Brain pericyte (primary cell): ENCODE results near the gene GBA3.

ENCODE experiments used
- DNase-seq: peaks from one replicate; pipeline ENCODE4 v3.0.0-alpha.2; 2012; ENCODE audit warnings: low read depth, low spot score

The GBA3 gene

DNA sequence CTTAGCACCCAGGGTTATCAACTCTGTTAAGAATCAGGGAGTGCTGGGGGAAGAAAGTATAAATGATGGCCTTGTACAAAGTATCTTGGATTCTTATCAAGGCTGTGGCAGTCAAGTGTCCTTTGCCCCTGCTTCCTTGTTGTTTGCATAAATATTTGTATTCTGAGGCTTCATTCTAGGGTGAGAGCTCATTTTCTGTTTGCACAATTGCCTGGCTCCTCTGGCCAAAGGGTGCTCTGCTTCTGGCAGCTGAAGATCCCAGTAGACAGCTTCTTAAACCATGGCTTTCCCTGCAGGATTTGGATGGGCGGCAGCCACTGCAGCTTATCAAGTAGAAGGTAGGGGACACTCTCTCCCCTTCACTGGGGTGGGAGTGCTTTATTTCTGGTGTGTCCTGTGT lies at the start of gene GBA3:
Gene GBA3 (plus strand): TSS at position 202 of the 400 bp plus-strand sequence.
- DNase-seq = no peak

DNA sequence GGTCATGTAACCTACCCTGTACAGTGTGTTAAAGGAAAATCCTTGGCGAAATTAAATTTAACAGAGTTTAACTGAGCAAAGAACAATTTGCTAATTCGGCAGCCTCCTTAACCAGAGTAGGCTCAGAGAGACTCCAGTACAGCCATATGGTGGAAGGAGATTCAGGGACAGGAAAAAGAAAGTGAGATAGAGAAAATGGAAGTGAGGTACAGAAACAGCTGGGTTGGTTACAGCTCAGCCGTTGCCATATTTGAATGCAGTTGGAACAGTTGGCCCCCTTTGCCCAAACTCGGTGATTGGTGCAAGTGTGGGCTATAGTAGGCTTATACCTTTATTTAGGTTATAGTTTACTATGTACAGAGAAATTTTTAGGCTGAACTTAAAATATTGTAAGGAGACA lies 48.8 kb upstream of the GBA3 start:
- DNase-seq = no peak

DNA sequence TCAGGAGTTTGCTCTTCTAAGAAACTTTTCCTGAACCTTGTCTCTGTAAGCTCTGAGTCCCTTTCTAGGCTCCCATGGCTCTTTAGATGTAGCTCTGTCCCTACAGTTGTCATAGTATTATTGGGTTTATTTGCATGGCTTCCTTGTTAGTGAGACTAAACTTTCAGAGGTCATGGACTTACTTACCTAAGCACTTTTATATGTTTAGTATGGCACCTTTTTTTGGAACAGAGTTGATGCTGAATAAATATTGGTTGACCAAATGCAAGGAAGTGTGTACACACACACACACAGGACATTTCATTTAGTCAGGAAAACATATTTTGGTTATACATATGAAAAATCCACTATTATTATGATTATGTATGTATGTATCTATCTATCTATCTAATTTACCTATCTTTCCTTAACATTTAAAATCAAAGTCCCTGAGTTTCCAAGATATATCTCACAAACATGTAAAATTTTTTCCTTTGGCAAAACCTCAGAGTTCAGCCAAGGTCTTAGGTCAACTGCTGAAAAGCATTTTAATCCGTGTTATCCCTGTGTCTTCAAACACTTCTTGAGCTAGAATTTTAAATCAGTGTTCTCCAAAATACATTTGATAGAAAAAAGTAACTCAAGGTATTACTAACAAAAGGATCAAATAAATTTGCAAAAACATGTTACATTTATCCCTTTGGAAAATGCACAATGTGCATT lies 47.1 kb upstream of the GBA3 start:
- no peak for DNase-seq

DNA sequence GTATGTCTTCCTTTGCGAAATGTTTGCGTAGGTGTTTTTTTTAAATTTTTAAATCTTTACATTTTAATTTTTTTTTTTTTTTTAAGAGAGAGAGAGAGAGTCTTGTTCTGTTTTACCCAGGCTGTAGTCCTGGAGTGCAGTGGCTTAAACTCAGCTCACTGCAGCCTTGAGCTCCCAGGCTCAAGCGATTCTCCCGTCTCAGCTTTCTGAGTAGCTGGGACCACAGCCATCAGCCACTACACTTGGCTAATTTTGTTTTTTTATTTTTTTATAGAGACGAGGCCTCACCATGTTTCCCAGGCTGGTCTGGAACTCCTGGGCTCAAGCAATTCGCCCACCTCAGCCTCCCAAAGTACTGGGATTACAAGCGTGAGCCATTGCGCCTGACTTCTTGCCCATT lies 43.7 kb upstream of the GBA3 start:
- DNase-seq = no peak

DNA sequence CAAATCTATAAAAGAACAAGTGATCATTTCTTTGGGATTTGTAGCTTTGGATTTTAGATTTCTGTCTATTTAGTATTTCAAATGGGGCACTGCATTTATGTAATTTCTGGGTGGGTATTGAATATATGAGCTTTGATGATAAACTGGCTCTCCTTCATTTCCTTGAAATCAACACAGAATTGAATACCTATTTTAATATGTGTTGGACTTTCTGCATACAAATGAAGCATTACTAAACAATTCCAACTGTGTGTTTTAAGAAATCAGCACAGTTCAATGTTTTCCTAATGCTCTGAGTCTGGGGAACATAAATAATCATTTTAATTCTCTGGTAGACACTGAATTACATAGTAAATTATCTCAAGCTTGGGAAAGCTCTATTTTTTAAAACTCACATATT lies 42.0 kb upstream of the GBA3 start:
- DNase-seq = no peak

DNA sequence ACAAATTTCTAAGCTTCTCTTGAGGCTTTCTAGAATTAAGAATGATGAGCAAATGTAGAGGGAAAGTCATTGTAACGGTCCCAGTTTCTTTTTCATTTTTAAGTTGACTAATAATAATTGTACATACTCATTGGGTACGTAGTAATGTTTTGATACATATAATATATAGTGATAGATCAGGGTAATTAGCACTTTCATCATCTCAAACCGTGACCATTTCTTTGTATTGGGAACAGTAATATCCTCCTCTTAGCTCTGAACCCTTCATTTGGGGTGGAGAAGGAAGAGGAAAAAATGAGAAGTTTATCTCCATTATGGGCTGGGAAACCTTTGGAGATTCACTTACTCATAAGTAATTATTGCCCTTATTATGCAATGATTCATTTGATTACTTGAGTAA lies 39.0 kb upstream of the GBA3 start:
- no peak for DNase-seq

DNA sequence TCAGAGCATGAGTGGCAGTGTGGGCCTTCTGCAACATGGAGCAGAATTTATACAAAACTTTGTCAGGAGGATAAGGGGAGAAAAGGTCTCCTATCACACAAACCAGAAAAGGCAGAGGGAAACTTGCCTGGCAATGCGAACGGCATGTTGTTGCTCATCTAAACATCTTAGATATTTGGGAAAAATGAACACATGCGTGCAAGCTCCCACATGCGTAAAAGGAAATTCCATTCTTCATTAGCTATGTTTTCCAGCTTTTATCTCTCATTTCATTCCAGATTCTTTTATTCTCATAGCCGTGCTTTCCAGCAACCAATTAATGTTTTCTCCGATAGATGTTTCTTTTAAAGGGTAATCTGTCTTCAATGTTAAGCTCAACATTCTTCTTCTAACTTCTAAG lies 31.3 kb upstream of the GBA3 start:
- DNase-seq = no peak

DNA sequence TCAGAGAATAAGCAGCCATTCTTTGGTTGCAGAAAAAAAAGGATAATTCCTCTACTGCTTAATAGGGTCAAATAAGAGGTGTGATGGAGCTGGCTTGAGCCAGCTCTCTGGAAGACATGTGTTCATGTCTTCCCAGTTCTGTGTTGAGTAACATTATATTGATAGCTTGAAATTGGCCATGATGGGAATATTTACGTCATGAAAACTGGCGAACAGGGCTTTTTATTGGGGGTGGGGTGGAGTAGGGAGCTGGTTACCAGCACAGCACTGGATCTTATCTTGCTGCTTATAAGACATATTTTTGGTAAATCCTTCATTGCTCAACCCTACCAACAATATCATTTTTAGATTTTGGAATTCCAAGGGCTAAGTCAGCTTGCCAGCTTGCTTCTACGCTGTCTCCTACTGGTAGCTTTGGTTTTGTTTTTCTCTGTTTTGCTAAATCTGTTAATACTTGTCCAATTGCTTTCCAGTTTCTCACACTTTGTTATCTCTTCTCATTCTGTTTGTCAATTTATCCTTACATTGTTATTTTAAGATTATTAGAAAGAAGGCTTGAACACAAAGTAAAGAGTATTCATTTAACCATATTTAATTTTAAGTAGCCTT lies 25.3 kb upstream of the GBA3 start:
- no peak for DNase-seq

DNA sequence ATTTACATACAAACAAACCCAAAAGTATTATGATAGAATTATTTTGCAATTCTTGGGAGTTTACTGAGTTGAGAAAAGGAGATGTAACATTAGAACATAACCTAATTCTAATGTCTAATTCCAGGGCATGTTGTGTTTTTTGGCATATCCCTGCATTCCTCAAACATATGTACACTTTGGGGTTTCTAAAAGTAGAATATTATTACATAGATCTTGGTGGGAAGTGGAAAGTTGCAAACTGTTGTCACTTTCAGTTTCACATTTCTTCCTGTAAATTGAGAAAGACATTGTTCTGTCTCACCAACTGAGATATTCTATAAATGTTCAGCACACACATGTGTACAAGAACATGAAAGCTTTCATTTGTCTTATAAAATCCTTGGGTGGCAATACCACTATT lies 24.4 kb upstream of the GBA3 start:
- peak; percentile 22 for DNase-seq

DNA sequence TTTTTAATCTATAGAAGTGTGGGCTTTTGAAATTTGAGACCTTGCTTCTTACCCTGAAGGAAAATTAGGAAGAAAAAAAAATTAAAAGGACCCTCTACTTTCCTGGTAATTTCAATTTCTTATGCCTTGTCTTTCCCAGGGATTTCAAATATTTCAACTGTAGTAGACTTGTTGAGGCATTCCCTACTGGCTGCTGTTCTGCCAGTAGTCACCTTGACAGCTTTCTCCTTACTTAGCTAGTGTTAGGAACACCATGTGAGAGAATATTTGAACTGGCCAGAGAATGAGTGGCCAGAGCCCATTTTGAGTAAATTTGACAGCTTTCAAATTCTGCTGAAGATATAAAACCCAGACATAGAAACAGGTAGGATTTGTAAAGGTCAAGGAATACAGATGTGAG lies 24.0 kb upstream of the GBA3 start:
- DNase-seq = no peak

DNA sequence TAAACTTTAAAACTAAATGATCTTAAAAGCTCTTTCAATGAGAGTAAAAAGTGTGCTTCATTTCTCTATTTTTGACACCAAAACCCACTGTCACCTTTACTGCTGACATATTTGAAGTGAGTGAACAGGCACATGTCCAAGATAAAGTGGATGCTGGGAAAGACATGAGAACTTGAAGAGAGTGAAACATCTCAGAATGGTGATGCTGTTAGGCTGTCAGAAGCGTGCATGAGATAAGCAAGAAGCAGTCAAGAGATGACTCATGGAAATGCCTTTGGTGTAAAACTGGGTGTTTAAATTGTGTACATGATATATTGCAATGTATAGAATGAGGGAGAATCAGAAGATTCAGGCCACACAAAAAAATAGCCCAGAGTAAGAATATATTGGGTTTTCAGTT lies 21.8 kb upstream of the GBA3 start:
- no peak for DNase-seq

DNA sequence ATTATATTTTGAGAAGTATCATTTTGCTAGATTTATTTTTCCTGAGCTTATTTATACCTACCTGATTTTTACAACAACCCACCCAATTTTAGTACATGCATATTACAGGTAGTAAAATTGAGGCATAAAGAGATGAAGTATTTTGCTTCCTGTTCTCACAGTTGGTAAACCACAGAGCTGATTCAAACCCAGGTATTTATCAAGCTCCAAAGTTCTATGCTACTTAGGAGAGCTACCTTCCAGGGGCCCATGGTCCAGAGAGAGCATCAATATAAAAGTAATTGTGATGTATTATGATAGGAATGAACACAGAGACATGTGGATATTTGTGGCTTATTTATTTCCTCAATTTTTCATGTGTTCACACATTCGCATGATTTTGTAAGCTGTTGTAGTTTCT lies 20.2 kb upstream of the GBA3 start:
- no peak for DNase-seq

DNA sequence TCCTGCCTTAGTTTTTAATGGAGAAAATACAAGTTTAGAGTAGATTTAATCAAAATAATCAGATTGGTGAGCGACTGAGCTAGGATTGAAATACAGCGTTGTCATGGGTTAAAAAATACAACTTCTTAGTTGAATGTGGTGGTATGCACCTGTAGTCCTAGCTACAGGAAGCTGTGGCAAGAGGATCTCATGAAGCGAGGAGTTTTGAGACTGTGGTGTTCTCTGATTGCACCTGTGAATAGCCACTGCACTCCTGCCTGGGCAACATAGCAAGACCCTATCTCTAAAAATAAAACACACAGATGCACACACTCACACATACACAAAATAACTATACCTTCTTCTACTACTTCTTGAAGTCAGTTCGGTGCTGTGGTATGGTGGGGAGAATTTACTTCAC lies 19.8 kb upstream of the GBA3 start:
- DNase-seq = no peak

DNA sequence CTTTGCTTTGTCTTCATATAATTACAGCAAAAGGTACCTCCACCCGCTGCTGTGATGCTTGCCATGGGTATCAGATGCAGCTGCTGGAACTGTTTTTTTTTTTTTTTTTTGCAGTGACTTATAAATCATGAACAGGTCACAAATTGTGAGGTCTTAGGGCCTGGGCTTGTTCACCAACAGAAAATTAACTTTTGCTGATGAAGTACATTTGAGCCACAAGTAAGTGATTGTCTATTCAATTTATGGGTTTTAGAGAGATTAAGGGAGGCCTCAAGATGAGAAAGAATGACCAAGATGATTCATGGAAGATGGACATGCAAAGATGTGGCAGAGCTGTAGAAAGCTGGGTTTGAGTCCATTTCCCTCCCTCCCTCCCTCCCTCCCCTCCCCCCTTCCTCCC lies 18.0 kb upstream of the GBA3 start:
- DNase-seq = no peak

DNA sequence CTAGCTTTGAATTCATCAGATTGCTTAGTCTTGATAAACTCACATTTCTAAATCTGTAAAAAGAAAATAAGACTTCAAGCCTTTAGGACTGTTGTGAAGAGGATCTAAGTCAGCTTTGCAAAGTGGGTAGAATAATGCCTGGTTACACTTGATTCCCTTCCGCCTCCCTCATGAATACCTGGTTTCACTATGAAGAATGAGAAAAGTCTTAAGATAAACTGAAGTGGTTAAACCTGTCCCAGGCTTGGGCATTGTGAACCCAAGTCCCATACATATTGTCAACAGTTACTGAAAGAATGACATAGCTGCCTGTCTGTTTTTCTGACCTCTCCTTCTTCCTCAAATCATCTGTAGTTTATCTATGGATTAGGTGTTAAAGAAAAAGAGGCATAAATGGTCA lies 16.7 kb upstream of the GBA3 start:
- no peak for DNase-seq

DNA sequence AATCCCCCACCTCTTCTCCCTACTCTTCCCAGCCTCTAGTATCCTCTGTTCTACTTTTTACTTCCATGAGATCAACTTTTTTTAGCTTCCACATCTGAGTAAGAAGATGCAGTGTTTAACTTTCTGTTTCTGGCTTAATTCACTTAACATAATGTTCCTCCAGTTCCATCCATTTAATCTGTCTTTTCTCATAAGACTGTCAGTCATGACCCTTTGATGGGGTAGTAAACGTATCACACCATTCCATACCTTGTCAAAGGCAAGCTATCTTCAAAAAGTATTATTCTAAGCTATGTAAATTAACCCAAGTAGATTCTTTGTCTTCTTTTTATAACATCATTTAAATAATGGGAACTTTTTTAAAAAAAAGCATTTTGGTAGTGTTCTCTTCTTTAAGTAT lies 15.0 kb upstream of the GBA3 start:
- no peak for DNase-seq

DNA sequence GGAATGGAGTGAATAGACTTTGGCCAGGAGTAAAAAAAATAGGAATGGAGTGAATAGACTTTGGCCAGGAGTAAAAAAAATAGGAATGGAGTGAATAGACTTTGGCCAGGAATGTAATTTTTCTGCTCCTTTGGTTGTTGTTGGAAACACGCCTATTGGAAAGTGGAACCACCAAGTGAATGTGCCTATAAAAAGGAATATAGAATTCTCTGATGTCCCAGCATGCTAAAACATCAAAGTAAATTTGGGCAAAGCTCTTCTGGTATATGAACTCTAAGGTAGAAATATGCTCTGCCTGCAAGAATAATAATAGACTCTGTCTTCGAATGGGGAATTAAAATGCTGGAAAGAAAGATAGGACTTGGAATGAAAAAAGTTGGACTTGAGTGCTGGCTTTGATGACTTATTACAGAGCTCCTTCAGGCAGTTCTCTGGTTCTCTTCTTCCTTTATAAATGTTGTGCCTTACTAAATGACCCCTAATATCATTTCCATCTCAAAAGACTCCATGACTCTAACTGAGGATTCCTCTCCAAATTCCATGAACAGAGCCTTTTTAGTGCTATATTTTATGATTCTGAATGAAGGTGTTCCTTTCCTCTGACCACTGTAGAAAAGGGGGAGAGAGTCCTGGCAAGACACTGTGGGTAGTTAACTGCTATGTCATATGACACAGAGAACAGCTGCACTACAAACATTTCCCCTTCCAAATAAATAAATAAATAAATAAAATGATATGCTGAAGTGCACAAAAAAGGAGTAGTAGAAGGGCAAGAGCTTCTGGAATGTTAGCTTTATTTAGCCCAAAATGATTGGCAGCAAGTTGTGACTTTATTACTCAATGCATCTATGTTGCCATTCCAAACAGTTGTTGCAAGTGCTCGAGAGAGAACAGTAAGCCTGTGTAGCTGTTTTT lies 13.5 kb upstream of the GBA3 start:
- DNase-seq = no peak

DNA sequence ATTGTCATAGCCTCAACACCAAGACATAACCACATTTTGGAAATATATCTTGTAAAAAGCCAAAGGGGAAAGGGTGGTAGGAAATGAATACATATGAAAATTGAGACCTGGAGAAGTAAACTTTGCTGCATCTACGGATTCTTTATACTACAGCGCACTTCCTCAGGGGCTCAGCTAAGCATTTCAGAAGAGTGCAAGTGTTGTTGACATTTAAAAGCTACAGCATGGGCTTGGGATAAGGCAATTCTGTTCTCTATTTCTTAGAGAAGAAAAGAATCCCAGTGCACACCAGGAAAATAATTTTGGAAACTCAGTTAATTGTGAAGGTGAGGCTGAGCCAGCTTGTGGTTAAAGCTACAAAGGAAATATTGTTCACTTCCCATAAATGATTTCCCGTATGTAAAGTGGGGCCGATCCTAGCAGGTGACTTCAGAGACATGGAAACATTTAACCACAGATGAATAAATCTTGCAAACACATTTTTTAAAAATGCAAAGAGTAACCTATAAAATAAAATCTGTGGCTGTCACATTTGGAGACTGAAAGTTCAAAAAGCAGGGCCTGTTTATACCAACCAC lies 12.6 kb upstream of the GBA3 start:
- no peak for DNase-seq

DNA sequence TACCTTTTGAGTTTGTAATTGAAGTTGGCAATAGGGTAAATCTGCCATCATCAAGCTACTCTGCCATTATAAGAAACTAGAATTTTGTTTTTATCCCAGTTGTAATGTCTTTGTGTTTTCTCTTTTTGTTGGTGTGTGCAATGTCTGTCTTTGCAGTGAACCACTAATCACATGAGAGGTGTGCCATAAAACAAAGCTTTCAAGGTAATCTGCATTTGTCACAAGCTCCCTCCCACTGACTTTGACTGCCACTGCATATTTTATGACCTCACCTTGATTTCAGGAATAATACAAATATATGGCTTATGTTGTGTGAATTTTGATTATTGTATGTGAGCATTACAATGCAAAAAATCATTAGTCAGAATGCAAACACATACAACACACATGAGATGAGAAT lies 9.0 kb upstream of the GBA3 start:
- no peak for DNase-seq

DNA sequence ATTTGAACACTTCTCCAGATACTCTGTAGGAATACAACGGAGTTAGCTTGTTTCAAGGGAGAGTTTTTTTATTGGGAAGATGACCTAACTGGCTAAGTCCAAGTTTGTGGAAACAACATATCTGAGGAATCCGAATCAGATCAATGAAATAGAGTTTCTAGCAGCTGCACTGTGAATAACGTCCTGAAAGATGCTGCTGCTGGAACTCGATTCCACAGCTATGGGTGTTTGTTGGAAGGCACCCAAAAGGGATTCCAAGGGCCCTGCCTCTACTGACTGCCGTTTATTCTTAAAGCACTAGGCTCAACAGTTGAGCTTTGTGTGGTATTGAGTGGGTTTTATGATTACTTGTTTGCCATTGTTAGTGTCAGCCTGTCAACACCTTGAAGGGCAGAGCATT lies 6.6 kb upstream of the GBA3 start:
- no peak for DNase-seq

DNA sequence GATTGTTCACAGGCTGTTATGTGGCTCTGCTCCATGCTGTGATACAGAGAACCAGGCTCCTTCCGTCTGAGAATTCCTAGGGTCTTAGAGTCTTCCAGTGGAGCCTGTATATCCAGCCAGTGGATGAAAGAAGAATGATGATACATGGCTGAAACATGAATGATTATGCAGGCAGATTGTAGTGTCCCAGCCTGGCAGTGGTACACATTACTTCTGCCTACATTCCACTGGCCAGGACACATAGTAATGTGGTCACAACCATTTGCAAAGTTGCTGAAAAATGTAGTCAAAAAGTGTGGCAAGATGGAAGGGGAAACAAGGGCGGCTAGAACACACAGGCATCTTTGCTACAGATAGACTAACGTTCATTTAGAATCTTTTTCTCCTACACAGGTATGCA lies 4.5 kb upstream of the GBA3 start:
- DNase-seq = no peak

DNA sequence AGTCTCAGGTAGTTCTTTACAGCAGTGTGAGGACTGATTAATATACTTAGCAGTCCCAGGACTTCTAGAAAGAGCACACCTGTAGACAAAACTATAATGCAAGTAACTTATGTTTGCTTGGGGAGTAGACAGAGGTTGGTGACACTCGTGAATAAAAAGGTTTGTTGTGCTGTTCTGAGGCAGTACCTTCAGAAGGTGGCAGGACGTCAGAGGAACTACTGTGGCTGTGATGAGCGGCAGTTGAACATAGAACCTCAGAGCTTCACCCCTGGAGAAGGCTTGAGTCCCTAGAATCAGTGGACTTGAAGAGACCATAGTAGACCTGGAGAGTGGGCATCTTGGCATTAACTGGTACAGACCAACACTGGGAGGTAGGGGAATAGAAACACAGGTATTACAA lies 3.3 kb upstream of the GBA3 start:
- no peak for DNase-seq

DNA sequence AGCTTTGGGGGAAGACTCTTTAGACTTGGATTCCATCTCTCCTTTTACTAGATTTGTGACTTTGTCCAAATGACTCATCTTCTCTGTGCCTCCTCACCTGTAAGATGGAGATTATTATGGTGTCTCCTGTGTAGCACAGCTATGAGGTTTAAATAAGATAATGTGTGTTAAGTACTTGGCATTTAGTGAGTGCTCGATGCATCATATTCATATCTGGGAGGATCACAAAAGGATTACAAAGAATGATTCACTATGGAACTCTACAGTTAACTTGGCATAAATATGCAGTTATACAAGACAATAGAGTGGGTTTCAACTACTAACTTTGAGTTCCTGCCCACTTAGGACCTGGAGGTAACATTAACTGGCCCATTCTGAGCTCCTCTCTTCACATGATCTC lies 2.3 kb downstream of the GBA3 start:
- no peak for DNase-seq
